ENCODE data around the gene ATP2B2. TPM values are rescaled to one million over a fixed set of nuclear protein-coding genes. Genes with fewer than 3 reads are reported as not detected.

Gene ATP2B2
- polyA plus RNA-seq, 1 experiment = not detected

GRCh38 chr3:10530241-10530640, 24.9 kb upstream of the ATP2B2 start:
- ChIA-PET POLR2A (no interaction called here), CTCF (no interaction called here)
- Histone ChIP-seq H3K4me3 (ENCODE audit: low read depth, low read length) (no peak overlapping the region), H3K27me3 (ENCODE audit: control insufficient read depth, insufficient read depth, low read length) (peaks cover 2% of the 10 kb centered on the region; the same call in 1 of the 2 replicates), H3K36me3 (ENCODE audit: control insufficient read depth, insufficient read depth, low read length) (no peaks in the 10 kb centered on the region)
- no peak for TF ChIP-seq CTCF (IDR thresholded peaks at IDR 0.05; ENCODE audit: insufficient read depth, low read depth, low read length)
- DNase-seq (ENCODE audit: low read depth) = no peak

- H3K27me3 ChIP-seq (ENCODE audit: control insufficient read depth, insufficient read depth, low read length) = peaks cover 2% of the 10 kb centered on the region; the same call in 1 of the 2 replicates
- no peak overlapping the region for H3K4me3 ChIP-seq (ENCODE audit: low read depth, low read length)
- H3K36me3 ChIP-seq (ENCODE audit: control insufficient read depth, insufficient read depth, low read length) = no peaks in the 10 kb centered on the region
- no peak for DNase-seq (ENCODE audit: low read depth)
- CTCF ChIA-PET = no interaction called here
- POLR2A ChIA-PET = no interaction called here
- TF ChIP-seq CTCF (IDR thresholded peaks at IDR 0.05; ENCODE audit: insufficient read depth, low read depth, low read length) = no peak
Measured at GRCh38 chr3:10529809-10530208, 24.4 kb upstream of the ATP2B2 start.

- DNase-seq (ENCODE audit: low read depth) = no peak
- CTCF ChIA-PET = no interaction called here
- H3K27me3 ChIP-seq (ENCODE audit: control insufficient read depth, insufficient read depth, low read length) = peaks cover 5% of the 10 kb centered on the region; the same call in 1 of the 2 replicates
- no peaks in the 10 kb centered on the region for H3K36me3 ChIP-seq (ENCODE audit: control insufficient read depth, insufficient read depth, low read length)
- no peak for TF ChIP-seq CTCF (IDR thresholded peaks at IDR 0.05; ENCODE audit: insufficient read depth, low read depth, low read length)
- no peak overlapping the region for H3K4me3 ChIP-seq (ENCODE audit: low read depth, low read length)
- POLR2A ChIA-PET = no interaction called here
Measured at GRCh38 chr3:10528046-10528445, 22.7 kb upstream of the ATP2B2 start.

- no peak for DNase-seq (ENCODE audit: low read depth)
- Histone ChIP-seq H3K4me3 (ENCODE audit: low read depth, low read length) (no peak overlapping the region), H3K36me3 (ENCODE audit: control insufficient read depth, insufficient read depth, low read length) (no peaks in the 10 kb centered on the region), H3K27me3 (ENCODE audit: control insufficient read depth, insufficient read depth, low read length) (peaks cover 5% of the 10 kb centered on the region; the same call in 1 of the 2 replicates)
- TF ChIP-seq CTCF (IDR thresholded peaks at IDR 0.05; ENCODE audit: insufficient read depth, low read depth, low read length) = no peak
- POLR2A ChIA-PET = no interaction called here
- CTCF ChIA-PET = no interaction called here
Measured at GRCh38 chr3:10527295-10528001, 22.1 kb upstream of the ATP2B2 start.

- CTCF ChIA-PET = interaction anchor here (0.9 kb wide), 1 partner anchor 16 kb away, joined by 4 read pairs; no protein-coding TSS in a partner anchor
Measured at GRCh38 chr3:10526366-10526765, 21.0 kb upstream of the ATP2B2 start.

More at GRCh38 chr3:10526366-10526765, 21.0 kb upstream of the ATP2B2 start:
- Histone ChIP-seq H3K27me3 (ENCODE audit: control insufficient read depth, insufficient read depth, low read length) (peaks cover 3% of the 10 kb centered on the region; the same call in 1 of the 2 replicates), H3K4me3 (ENCODE audit: low read depth, low read length) (no peak overlapping the region), H3K36me3 (ENCODE audit: control insufficient read depth, insufficient read depth, low read length) (no peaks in the 10 kb centered on the region)
- POLR2A ChIA-PET = no interaction called here
- DNase-seq (ENCODE audit: low read depth) = no peak
- no peak for TF ChIP-seq CTCF (IDR thresholded peaks at IDR 0.05; ENCODE audit: insufficient read depth, low read depth, low read length)

Measured in BJ (cell line).